ENCODE measurements around the gene SPATA22.

DNA sequence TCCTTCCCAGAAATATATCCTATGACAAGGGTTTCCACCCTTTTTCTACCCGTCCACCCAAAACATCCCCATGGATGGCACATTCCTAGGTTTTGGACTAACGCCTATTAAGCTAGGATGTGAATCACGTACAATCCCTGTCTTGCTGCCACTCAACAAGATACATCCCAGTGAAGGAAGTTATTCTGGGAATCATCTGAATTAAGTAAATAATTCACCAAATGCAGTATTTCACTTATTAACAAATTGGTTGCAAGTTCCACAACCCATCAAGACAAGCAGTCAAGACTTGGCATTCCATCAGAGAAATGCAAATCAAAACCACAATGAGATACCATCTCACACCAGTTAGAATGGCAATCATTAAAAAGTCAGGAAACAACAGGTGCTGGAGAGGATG, 36.2 kb upstream of the SPATA22 start:
- no peak for TF ChIP-seq CTCF (IDR thresholded peaks at IDR 0.05)
- TF ChIP-seq POLR2A (IDR thresholded peaks at IDR 0.05) = no peak
